Fibroblast of pulmonary artery (primary cell): Measurements from ENCODE around the gene TTC34.

ENCODE experiments used
- DNase-seq: peaks from one replicate; pipeline ENCODE4 v3.0.0-alpha.2; 2010; ENCODE audit warnings: low read depth
- H3K4me3 ChIP-seq: replicated peaks from 2 replicates; pipeline ENCODE4 v1.5.1; 2011; ENCODE audit warnings: low read depth, mild to moderate bottlenecking, control low read depth, low read length, moderate library complexity
- TF ChIP-seq, protein P1 (sequence below): IDR thresholded peaks from 2 replicates; pipeline ENCODE4 v1.5.1; 2011; ENCODE audit warnings: mild to moderate bottlenecking, control low read depth, low read length, inconsistent platforms; ENCODE audit errors: missing control alignments

TTC34 gene

DNA sequence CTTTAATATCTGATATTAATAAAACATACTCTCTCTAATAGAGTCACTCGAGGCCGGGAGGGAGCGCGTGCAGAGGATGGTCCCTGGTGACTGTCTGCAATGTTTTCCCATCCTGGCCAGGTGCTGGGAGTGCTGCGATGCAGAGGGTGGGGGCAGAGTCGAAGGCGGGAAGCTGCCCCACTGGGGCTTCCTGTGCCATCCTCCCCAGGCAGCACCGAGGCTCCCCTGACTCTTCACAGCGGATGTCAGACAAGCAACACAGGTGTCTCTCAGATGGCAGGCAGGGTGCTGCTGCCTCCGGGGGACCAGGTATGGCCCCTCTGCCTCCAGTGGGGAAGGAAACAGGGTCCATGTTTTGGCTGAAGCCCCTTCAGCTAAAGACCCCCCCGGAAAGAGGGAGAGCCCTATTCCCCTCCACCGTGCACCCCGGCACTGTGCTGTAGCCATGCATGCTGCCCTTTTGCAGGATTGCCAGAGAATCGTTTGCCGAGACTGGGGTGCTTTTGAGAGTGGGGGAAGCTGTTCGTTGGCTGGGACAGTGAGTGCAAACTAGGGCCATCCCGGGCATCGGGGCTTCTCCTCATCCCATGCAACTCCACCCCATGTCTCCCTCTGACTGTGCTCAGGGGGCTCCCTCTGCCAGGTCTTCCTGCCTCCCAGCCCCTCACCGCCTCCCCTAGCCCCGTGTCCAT lies 32.1 kb upstream of the TTC34 start:
- TF ChIP-seq, protein P1, sequence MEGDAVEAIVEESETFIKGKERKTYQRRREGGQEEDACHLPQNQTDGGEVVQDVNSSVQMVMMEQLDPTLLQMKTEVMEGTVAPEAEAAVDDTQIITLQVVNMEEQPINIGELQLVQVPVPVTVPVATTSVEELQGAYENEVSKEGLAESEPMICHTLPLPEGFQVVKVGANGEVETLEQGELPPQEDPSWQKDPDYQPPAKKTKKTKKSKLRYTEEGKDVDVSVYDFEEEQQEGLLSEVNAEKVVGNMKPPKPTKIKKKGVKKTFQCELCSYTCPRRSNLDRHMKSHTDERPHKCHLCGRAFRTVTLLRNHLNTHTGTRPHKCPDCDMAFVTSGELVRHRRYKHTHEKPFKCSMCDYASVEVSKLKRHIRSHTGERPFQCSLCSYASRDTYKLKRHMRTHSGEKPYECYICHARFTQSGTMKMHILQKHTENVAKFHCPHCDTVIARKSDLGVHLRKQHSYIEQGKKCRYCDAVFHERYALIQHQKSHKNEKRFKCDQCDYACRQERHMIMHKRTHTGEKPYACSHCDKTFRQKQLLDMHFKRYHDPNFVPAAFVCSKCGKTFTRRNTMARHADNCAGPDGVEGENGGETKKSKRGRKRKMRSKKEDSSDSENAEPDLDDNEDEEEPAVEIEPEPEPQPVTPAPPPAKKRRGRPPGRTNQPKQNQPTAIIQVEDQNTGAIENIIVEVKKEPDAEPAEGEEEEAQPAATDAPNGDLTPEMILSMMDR: no peak
- DNase-seq: no peak

DNA sequence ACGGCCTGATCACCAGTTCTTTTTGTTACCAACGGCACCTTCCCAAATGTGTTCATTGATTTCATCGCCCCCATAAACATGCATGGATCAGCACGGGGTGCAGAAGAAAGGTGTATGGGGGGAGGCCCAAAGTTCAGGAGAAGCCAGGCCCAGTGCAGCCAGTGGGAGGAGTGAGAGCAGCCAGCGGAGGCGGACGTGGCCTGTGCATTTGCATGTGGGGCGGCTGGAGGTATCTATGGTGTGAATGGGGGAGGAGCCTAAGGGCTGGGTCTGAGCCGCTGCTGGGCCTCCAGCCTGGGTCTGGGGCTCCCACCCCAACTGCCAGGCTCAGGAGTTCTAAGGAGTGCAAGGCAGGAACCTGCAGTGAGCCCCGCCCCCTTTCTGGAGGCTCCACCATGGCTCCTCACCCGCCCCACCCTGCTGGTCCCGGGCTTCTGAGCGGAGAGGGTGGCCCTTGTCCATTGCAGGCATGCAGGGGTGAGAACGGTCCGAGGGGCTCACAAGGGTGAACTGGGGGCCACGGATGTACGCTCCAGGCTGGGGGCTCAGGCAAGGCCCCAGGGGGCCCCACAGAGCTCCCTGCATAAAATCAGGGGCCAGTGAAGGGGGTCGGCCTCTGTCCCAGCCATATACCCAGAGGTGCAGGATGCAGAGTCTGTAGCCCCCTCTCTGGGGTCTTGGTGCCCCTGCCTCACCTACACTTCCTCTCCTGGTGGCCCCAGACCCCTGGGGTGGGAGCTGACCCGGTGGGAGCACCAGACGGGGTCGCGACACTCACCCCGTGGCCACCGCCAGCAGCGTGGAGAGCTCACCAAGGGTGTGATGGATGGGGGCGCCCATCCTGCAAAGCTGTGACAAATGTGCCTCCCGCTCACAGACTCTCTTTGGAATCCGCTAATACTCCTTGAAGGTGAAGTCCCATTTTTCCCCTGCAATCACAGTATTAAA lies 31.3 kb upstream of the TTC34 start:
- H3K4me3 ChIP-seq: no peak overlapping the region
- no peak for DNase-seq
- TF ChIP-seq, protein P1: no peak

More for the DNA sequence above, 32.1 kb upstream of the TTC34 start:
- H3K4me3 ChIP-seq: no peak overlapping the region

DNA sequence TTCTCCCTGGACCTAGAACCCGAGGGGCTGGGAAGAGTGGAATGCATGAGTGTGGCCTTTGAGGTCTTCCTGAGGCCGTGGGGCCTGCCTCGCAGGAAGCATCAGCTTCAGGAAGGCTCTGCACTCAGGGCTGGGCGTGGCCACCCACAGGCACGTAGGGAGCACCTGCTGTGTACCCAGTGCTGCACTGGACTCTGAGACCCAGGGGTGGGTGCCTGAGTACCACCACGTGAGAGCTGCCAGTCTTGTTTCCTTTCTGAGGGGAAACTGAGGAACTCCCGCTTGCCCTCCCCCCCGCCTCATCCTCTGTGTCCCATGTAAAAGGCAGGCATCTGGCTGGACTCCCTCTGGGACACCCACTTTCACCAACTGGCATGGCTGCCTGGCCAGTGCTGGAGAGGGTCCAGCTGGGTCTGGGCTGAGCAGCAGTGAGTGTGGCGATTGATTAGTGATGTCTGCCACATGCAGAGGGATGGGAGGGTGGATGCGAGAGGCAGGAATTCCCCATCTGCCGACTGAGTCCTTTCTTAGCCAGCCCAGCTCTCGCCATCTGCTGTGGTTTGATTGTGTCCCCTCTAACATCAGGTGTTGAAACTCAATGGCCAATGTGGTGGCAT lies 30.2 kb upstream of the TTC34 start:
- no peak for DNase-seq
- no peak overlapping the region for H3K4me3 ChIP-seq
- TF ChIP-seq, protein P1: no peak

DNA sequence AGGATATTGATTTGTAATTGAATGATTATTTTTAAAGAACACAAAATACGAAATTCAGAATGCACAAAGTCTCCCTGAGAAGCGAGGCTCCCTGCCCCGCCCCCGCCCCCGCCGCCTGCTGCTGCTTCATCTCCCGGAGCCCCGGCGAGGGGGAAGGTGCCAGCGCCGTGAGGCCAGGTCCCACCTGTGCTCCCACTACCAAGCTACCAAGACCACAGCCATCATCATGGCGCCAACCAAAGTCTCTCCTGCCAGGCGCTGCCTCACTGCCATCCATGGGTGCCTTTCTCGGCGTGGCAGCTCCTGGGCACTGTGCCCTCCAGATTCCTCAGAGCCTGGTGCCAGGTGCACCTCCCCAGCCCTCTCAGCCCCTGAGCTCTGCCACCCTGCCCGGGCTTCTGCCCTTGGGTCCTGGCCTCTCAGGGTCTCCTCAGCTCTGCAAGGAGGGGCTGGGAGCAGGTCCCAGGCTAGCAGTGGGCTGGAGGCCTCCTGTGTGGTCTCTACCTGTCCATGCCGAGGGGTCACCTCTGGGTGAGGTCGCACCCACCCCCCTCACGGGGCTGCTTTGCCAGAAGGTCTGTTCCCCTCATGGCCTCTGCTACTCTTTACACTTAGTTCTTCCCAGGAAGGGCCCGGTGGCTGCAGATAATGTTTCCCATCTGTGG lies 29.4 kb upstream of the TTC34 start:
- TF ChIP-seq, protein P1: no peak
- no peak overlapping the region for H3K4me3 ChIP-seq
- DNase-seq: no peak

DNA sequence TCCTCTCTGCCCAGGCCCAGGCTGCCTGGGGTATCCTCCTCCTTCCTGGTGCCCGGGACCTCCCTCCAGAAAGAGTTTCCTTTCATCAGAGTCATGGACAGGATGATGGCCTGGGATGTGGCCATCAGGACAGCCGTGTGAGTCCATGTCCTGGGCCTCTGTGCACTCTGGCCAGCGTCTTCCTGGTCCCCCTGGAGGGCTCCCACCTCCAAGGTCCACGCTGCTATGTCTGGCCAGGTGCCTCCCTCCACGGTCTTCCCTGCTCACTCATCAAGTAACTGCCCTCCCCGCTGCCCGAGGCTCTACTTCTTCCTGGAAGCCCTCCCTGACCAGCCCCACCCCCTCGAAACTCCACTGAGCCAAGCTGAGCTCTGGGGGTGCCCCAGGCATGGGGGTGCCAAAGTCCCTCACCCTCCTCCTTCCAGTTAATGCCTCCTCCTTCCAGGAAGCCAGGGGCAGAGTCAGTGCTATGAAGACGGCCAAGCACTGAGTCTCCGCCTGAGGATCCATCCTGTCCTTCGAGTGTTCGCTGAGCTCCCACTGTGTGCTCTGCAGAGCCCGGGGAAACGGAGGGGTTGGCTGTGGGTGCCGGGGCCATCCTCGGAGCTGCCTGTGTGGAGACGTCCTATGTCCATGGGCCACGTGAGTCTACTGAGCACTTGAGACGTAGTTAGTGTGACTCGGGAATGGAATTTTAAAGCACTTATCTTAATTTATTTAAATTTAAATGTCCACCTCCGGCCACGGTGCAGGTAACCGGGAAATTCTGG lies 28.5 kb upstream of the TTC34 start:
- TF ChIP-seq, protein P1: no peak
- H3K4me3 ChIP-seq: no peak overlapping the region
- no peak for DNase-seq

DNA sequence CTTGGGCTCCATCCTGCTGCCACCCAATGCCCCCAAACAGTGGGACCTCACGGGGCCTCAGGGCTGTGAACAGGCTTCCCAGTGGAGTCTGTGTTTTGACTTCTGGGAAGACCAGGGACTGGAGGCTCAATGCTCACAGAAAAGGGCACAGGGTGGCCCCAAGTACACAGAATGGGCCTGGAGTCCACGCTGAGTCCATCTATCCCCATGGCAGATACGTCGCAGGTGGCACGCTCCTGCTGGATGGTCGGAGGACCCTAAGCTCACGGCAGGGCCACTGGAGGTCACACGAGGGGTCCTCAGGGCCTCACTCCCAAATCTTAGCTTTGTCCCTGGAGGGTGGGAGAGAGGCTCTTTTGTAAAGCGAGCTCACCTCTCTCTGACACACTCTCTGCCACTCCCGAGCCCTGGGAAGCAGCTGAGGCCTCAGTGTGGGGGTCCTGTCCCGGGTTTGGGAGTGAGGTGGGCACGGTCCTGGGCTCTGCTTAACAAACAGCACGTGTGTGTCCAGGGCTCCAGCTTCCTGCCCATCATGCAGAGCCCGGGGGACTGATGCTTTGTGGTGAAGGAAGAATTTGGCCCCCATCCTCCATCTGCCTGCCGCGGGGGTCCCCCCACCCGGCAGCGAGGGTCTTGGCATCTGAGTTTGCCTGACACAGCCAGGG lies 27.2 kb upstream of the TTC34 start:
- DNase-seq: no peak

More for the DNA sequence above, 27.2 kb upstream of the TTC34 start:
- H3K4me3 ChIP-seq: no peak overlapping the region
- TF ChIP-seq, protein P1: no peak
